Adrenal gland (tissue), 5 donors: Measurements from ENCODE around the gene CDK14.

Experiments
- CTCF ChIP-seq, 6 experiments: fragments of 450-650 bp in 4 of 6; fragments of 200-600 bp in 2 of 6; sonication (generic) in 1 of 6; IDR thresholded peaks; 1 replicate in 5 of 6; 2 replicates in 1 of 6; pipeline versions ENCODE4 v1.5.1 to v1.8.0; 2016 to 2021; ENCODE audit warnings: antibody characterized with exemption in 6 of 6, mild to moderate bottlenecking in 2 of 6, moderate library complexity in 1 of 6
- POLR2A ChIP-seq, 2 donors: fragments of 450-650 bp; IDR thresholded peaks; one replicate each; pipeline ENCODE4 v1.6.1; 2017; ENCODE audit warnings: antibody characterized with exemption in 2 of 2, mild to moderate bottlenecking in 2 of 2, moderate library complexity in 1 of 2
- donor health status: DM: no; HTN: no; CAD: no.

GRCh38 chr7:90564455-90564854, 31.7 kb upstream of the CDK14 start:
- TF ChIP-seq CTCF (IDR thresholded peaks at IDR 0.05) (no peak), POLR2A (IDR thresholded peaks at IDR 0.05) (no peak)
